HUES64 (cell line): Measurements from ENCODE around the gene CCDC85C. TPM values are rescaled to one million over a fixed set of nuclear protein-coding genes. Genes with fewer than 3 reads are reported as not detected.

Source experiments
- H3K27ac ChIP-seq: 2 replicates; pipeline ENCODE4 v1.7.0; 2013; ENCODE audit warnings: low read depth, low read length, inconsistent platforms
- H3K27me3 ChIP-seq: 2 replicates; pipeline ENCODE4 v1.6.1; 2013; ENCODE audit warnings: mild to moderate bottlenecking, low read length; ENCODE audit not compliant: insufficient read depth
- H3K36me3 ChIP-seq: 2 replicates; pipeline ENCODE4 v1.6.1; 2013; ENCODE audit warnings: mild to moderate bottlenecking, low read length; ENCODE audit not compliant: insufficient read depth
- H3K4me1 ChIP-seq: 2 replicates; pipeline ENCODE4 v1.6.1; 2013; ENCODE audit warnings: mild to moderate bottlenecking, low read length, moderate library complexity; ENCODE audit not compliant: insufficient read depth
- H3K4me3 ChIP-seq: 2 replicates; pipeline ENCODE4 v1.5.1; 2013; ENCODE audit warnings: mild to moderate bottlenecking, low read length, moderate library complexity
- H3K9ac ChIP-seq: 2 replicates; pipeline ENCODE4 v1.6.1; 2013; ENCODE audit warnings: mild to moderate bottlenecking, low read depth, low read length
- H3K9me3 ChIP-seq: 2 replicates; pipeline ENCODE4 v1.6.1; 2013; ENCODE audit warnings: low read depth, low read length; ENCODE audit not compliant: insufficient read depth
- WGBS: fragments of 150-250, 120-280 bp; methylation state at CpG from one replicate; pipeline ENCODE4 v1.1.7; 2013; ENCODE audit warnings: missing lambda C conversion rate; 5-methylcytosine and 5-hydroxymethylcytosine counted together
- polyA plus RNA-seq, 2 experiments: library from polyadenylated mRNA; stranded (reverse); fragments of 50-300 nt; gene quantifications; one replicate each; pipeline ENCODE4 v1.2.3, GENCODE V29; 2013

Gene CCDC85C
- polyA plus RNA-seq (2013, experiment 1 of 2) = 23.5 TPM
- 23.5 TPM for polyA plus RNA-seq (2013, experiment 2 of 2)

DNA sequence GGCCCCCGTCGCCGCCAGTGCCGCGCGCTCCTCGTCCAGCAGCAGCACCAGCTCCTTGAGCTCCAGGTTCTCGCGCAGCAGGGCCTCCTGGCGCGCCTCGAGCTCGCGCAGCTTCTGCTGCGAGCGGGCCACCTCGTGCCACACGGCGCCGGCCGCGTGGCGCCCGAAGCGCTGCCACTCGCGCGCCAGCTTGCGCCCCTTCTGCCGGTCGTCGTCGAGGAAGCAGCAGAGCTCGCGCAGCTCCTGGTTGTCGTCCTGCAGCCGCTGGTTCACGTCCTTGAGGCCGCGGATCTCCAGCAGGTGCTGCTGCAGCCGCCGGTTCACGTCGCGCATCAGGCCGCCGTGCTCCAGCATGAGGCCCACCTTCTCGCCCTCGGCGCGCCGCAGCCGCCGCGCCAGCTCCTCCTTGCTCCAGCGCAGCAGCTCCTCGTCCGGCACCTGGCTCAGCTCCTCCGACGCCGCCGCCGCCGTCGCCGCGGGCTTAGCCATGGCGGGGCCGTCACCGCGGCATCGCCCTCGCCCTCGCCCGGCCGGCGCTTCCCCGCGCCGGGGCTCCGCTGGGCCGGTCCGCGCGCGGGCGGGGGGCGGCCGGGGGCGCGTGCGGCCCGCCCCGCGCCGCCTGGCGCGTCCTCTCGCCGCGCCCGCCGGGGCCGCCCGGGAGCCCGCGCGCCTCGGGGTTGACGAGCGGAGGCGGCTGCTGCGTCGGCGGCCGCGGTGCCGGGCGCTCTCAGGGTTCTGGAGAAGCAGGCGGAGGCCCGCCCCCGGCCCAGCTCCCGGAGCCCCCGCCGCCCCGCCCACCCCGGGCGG lies at the start of gene CCDC85C:
Gene CCDC85C, minus strand, starts transcription at position 737 of the 807 bp plus-strand sequence. Its CDS starts 248 bp downstream, at position 489.
- WGBS = under 1% methylated on average over 128 of the region's 128 CpGs
- Histone ChIP-seq H3K9ac (peak within 1 kb of the TSS; percentile 79), H3K27me3 (peaks cover 35% of the 10 kb centered on the region), H3K4me1 (peaks cover 17% of the 10 kb centered on the region; the same call in 1 of the 2 replicates), H3K27ac (peak within 1 kb of the TSS; percentile 85), H3K9me3 (no peaks in the 10 kb centered on the region), H3K36me3 (no peaks in the 10 kb centered on the region), H3K4me3 (peak within 1 kb of the TSS; percentile 81)

DNA sequence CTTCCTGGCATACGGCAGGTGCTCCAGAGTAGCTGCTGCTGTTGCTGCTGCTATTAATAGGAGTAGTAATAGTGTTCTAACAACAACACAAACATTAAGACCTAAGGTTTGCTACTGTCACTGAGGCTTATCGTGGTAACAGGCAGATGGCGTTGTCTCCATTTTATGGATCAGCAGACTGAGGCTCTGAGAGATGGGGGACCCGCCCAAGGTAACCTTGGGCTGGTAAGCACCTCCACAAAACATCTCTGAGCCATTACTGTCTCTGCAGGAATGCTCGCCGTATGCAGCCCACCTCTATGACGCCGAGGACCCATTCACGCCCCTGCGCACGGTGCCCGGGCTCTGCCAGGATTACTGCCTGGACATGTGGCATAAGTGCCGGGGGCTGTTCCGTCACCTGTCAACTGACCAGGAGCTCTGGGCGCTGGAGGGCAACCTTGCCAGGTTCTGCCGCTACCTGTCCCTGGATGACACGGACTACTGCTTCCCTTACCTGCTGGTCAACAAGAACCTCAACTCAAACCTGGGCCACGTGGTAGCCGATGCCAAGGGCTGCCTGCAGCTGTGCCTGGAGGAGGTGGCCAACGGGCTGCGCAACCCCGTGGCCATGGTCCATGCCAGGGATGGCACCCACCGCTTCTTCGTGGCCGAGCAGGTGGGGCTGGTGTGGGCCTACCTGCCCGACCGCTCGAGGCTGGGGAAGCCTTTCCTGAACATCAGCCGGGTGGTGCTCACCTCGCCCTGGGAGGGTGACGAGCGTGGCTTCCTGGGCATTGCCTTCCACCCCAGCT lies 48.1 kb upstream of the CCDC85C start:
- Histone ChIP-seq H3K27ac (no peak overlapping the region), H3K9me3 (no peaks in the 10 kb centered on the region), H3K36me3 (no peaks in the 10 kb centered on the region), H3K27me3 (no peaks in the 10 kb centered on the region), H3K4me3 (no peak overlapping the region), H3K9ac (no peak overlapping the region), H3K4me1 (no peaks in the 10 kb centered on the region)
- 94% methylated on average over 32 of the region's 32 CpGs for WGBS

DNA sequence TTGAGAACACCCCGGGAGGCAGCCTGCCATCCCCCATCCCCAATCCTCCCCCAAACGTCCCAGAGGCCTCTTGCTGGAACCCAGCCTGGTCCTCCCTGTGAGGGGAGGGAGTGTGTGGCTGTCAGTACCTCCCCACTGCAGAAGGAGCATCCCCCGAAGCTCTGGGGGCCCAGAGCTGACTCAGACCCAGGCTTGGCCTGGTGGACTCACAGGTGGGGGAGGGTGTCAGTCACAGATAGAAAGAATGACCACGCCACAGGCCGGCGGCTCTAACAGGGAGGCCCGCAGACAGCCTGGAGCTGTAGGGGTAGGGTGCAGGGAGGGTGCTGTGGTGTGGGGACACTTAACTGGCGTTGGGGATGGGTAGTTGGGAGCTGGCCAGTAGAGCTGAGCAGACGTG lies 46.2 kb upstream of the CCDC85C start:
- WGBS = 89% methylated on average over 7 of the region's 9 CpGs
- H3K27ac ChIP-seq = no peak overlapping the region
- H3K9me3 ChIP-seq = no peaks in the 10 kb centered on the region
- no peak overlapping the region for H3K4me3 ChIP-seq
- peaks cover 11% of the 10 kb centered on the region for H3K27me3 ChIP-seq
- H3K4me1 ChIP-seq = no peaks in the 10 kb centered on the region
- no peak overlapping the region for H3K9ac ChIP-seq
- H3K36me3 ChIP-seq = no peaks in the 10 kb centered on the region

DNA sequence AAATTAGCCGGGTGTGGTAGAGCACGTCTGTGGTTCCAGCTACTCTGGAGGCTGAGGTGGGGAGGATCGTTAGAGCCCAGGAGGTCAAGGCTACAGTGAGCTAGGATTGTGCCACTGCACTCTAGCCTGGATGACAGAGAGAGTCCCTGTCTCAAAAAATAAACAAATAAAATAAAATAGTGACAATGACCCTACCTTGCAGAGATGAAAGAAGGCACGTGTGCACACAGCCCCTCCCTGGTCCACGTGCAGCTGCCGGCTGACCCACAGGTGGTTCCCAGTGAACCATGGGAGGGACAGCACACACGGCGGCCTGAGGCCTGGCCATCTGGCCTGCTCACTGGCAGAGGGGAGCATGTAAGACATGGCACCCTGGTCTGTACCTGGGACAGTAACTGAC lies 45.6 kb upstream of the CCDC85C start:
- no peak overlapping the region for H3K27ac ChIP-seq

DNA sequence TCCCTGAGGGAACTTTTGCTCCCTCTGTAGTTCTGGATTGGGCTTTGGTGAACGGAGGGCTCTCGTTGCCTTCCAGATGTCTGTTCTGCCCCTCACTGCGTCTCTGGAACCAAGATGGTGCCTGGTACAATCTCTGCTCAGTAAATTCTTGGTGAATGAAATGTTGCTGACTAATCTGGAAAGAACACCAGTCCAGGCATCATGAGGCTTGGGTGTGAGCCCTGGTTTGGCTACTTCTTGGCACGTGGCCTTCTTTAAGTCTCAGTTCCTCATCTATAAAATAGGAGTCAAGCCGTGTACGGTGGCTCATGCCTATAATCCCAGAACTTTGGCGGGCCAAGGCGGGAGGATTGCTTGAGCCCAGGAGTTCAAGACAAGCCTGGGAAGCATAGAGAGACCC lies 45.2 kb upstream of the CCDC85C start:
- H3K9ac ChIP-seq = no peak overlapping the region
- WGBS = 91% methylated on average over 8 of the region's 8 CpGs

More for the DNA sequence above, 45.6 kb upstream of the CCDC85C start:
- H3K9ac ChIP-seq = no peak overlapping the region
- no peaks in the 10 kb centered on the region for H3K4me1 ChIP-seq
- peaks cover 17% of the 10 kb centered on the region for H3K27me3 ChIP-seq
- no peaks in the 10 kb centered on the region for H3K9me3 ChIP-seq
- no peaks in the 10 kb centered on the region for H3K36me3 ChIP-seq
- no peak overlapping the region for H3K4me3 ChIP-seq
- 92% methylated on average over 8 of the region's 8 CpGs for WGBS

DNA sequence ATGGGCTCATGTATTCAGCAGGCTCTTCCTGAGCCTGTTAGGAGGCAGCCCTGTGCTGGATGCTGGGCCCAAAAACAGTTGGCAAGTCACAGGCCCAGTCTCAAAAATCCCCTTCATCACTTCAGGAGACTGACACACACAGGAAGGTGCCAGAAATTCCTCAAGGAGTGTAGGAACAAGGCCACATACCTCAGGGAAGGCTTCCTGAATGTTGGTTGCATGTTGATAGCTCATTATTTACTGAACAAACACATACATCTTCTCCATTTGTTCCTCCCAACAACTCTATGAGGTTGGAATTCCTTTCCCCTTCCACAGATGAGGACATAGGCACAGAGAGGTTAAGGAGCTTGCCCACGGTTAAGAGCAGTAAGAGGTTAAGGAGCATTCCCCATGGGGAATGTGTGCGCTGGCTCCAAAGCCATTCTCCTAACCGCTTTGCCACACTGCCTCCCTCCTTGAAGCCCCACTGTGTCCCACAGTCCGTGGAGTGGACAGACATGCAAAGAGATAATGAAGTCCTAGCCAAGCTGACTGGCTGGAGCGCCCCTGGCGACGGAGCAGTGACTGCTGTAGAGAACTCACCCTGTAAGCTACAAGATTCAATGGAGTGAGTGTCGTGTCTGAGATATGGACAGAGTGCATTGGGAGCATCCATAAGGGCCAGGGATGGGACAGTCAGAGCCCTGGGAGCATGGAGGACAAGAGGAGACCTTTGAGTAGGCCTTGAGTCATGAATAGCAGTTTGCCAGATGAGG lies 44.2 kb upstream of the CCDC85C start:
- WGBS = 90% methylated on average over 8 of the region's 8 CpGs
- Histone ChIP-seq H3K36me3 (no peaks in the 10 kb centered on the region), H3K9me3 (no peaks in the 10 kb centered on the region), H3K9ac (no peak overlapping the region), H3K27ac (no peak overlapping the region), H3K27me3 (peaks cover 31% of the 10 kb centered on the region), H3K4me3 (no peak overlapping the region), H3K4me1 (no peaks in the 10 kb centered on the region)

More for the DNA sequence above, 45.2 kb upstream of the CCDC85C start:
- Histone ChIP-seq H3K36me3 (no peaks in the 10 kb centered on the region), H3K4me3 (no peak overlapping the region), H3K4me1 (no peaks in the 10 kb centered on the region), H3K27me3 (peaks cover 21% of the 10 kb centered on the region), H3K27ac (no peak overlapping the region), H3K9me3 (no peaks in the 10 kb centered on the region)

DNA sequence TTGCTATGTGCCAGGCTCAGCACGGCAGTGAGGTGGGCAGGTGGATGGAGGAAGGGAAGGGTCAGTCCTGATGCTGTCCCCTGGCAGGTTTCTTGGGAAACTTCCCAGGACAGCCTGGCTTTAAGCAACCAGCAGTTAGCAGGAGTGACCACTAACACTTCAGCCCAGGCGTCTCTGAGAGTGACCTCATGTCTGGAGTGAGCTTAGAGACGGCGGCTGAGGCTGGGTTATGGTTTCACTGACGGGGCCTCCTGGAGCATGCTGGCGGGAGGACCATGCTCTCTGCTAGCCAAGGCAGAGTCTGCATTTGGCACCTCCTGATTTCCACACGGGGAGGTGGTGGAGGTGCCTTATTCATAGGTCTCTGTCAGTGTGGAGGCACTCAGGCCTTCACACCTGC lies 43.4 kb upstream of the CCDC85C start:
- Histone ChIP-seq H3K4me1 (no peaks in the 10 kb centered on the region), H3K4me3 (no peak overlapping the region), H3K27ac (no peak overlapping the region), H3K9me3 (no peaks in the 10 kb centered on the region), H3K27me3 (peaks cover 31% of the 10 kb centered on the region), H3K36me3 (no peaks in the 10 kb centered on the region), H3K9ac (no peak overlapping the region)
- 87% methylated on average over 7 of the region's 7 CpGs for WGBS

DNA sequence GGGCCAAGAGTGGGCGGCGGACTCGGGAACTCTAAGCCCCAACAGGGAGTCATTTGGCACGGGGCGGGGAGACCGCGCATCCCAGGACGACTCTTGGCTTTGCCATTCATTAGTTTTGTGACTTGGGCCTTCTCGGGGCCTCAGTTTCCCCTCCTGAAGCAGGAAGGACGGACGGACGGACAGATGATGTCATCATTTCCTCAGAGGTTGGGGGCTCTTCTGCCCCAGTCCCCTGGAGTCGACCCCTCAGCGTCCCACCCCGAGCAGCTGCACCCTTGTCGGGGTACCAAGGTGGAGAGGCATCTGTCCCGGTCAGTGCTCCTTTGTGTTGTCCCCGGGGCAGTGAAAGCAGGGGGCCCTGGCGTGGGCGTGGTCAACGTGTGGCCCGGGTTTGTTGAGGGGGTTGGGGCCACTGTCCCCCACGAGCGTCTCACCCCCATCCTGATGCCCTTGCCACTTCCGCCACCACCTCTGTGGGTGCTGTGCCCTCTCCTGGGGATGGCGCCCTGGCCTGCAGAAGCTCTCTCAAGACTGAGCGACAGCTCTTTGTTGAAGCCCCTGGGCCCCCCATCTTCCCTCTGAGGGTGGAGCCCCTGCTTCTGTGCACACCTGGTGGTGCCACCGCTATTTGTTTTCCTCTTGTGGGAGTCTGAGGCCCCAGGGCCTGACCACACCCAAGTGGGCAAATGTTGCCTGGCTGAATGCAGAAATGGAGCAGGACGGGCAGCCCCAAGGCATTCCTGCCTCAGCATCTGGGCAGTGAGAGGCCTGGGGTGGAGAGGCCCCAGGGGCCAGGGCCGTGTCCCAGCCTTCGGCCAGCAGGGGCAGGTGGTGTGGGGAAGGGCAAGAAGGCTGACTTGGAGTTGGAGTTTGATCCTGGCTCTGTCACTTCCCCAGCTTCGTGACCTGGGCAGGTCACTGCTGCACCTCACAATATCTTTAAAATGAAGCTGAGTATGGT lies 41.8 kb upstream of the CCDC85C start:
- Histone ChIP-seq H3K9me3 (no peaks in the 10 kb centered on the region), H3K9ac (peak overlapping the region; percentile 72; the same call in 1 of the 2 replicates), H3K4me3 (peak overlapping the region; percentile 68), H3K27me3 (peaks cover 31% of the 10 kb centered on the region), H3K36me3 (no peaks in the 10 kb centered on the region), H3K27ac (no peak overlapping the region), H3K4me1 (no peaks in the 10 kb centered on the region)
- WGBS = 62% methylated on average over 32 of the region's 32 CpGs

DNA sequence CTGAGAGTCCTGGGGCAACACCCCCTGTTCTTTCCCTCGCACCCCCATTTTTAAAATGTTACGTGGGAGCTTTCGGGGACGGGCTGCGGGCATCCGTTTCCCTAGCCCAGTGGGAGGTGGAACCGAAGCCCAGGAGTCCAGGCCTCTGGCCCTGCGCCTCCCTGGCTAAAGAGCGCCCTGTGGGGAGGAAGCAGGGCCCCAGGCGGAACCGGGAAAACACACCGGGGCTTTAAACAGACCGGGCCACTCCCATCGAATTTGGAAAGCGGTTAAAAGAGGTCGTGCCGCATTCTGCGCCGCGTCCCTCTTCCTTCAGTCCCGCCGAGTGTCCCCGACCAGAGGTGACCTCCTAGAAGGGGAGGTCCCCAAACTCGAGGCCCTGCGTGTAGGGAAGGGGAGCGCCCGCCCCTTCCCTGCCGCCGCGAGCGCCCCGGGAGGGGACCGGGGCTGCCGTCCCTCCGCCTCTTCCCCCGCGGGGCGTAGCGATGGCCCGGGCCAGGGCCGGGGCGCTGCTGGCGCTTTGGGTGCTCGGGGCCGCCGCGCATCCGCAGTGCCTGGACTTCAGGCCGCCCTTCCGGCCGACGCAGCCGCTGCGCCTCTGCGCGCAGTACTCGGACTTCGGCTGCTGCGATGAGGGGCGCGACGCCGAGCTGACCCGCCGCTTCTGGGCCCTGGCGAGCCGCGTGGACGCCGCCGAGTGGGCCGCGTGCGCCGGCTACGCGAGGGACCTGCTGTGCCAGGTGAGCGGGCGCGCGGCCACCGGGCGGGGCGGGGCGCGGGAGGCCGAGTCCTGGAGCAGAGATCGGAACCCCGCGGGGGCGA lies 40.9 kb upstream of the CCDC85C start, which contains the start of gene HHIPL1:
Gene HHIPL1, plus strand, starts transcription at position 407 of the 822 bp plus-strand sequence. Its CDS starts 79 bp downstream, at position 486.
- Histone ChIP-seq H3K27me3 (peaks cover 31% of the 10 kb centered on the region), H3K4me3 (peak within 1 kb of the TSS; percentile 68), H3K27ac (no peak within 1 kb of the TSS), H3K4me1 (no peaks in the 10 kb centered on the region), H3K9me3 (no peaks in the 10 kb centered on the region), H3K36me3 (no peaks in the 10 kb centered on the region), H3K9ac (peak within 1 kb of the TSS; percentile 72)
- WGBS = 3% methylated on average over 91 of the region's 91 CpGs
